PC-3 (cell line): ENCODE results near the gene RAPGEF3. TPM values are rescaled to one million over a fixed set of nuclear protein-coding genes. Genes with fewer than 3 reads are reported as not detected.
A peak's percentile ranks its signal among the peaks of the same experiment; 100 is the strongest.

ENCODE experiments used
- ATAC-seq: fragments of 200-7000 bp; cut with Tn5 transposase; 2 replicates; pipeline ENCODE4 v1.9.1; 2020; ENCODE audit warnings: mild to moderate bottlenecking, moderate library complexity
- BruUV-seq: library from RNA; stranded (reverse); fragments of 400-500 nt; replicated peaks from 2 replicates; lab custom pipeline; 2021; lab: Mats Ljungman, UMichigan
- CTCF ChIA-PET: fragments of 300-600 bp; sonication (Branson Sonifier 250); formaldehyde crosslinking; loops from one replicate; lab custom pipeline; 2022; ENCODE audit warnings: antibody characterized with exemption; lab: Charles Lee
- POLR2A ChIA-PET: fragments of 300-600 bp; sonication (Branson Sonifier 250); formaldehyde crosslinking; loops from one replicate; lab custom pipeline; 2022; ENCODE audit warnings: antibody characterized with exemption; ENCODE audit not compliant: unreplicated experiment; lab: Charles Lee
- DNase-seq: peaks from one replicate; pipeline ENCODE4 v3.0.0-alpha.2; 2015
- H2AFZ ChIP-seq: fragments of 300-600 bp; sonication (generic); 2 replicates; pipeline ENCODE4 v1.6.0; 2016; ENCODE audit warnings: antibody characterized with exemption, low read length
- H3F3A ChIP-seq: fragments of 300-600 bp; sonication (generic); one replicate; pipeline ENCODE4 v1.6.0; 2017; ENCODE audit warnings: antibody characterized with exemption, low read length, control low read depth, mild to moderate bottlenecking; ENCODE audit not compliant: unreplicated experiment
- H3K27ac ChIP-seq: fragments of 300-600 bp; sonication (generic); 2 replicates; pipeline ENCODE4 v1.5.1; 2016; ENCODE audit warnings: mild to moderate bottlenecking, low read length
- H3K27me3 ChIP-seq: fragments of 300-600 bp; sonication (generic); 2 replicates; pipeline ENCODE4 v1.6.1; 2016; ENCODE audit warnings: low read length, mixed read lengths
- H3K36me3 ChIP-seq: fragments of 300-600 bp; sonication (generic); 2 replicates; pipeline ENCODE4 v1.6.1; 2016; ENCODE audit warnings: low read depth, mixed run types, low read length, mixed read lengths
- H3K4me1 ChIP-seq: fragments of 300-600 bp; sonication (generic); 2 replicates; pipeline ENCODE4 v1.5.1; 2016; ENCODE audit warnings: low read length; ENCODE audit not compliant: insufficient read depth
- H3K4me2 ChIP-seq: fragments of 300-600 bp; sonication (generic); 2 replicates; pipeline ENCODE4 v1.6.0; 2016; ENCODE audit warnings: low read length
- H3K4me3 ChIP-seq: fragments of 300-600 bp; sonication (generic); 2 replicates; pipeline ENCODE4 v1.5.1; 2016; ENCODE audit warnings: mild to moderate bottlenecking, low read length, mixed read lengths
- H3K79me2 ChIP-seq: fragments of 300-600 bp; sonication (generic); 2 replicates; pipeline ENCODE4 v1.6.1; 2017; ENCODE audit warnings: low read length, mixed read lengths
- H3K9ac ChIP-seq: fragments of 300-600 bp; sonication (generic); 2 replicates; pipeline ENCODE4 v1.6.0; 2016; ENCODE audit warnings: mild to moderate bottlenecking, low read length
- H3K9me2 ChIP-seq: fragments of 300-600 bp; sonication (generic); replicated peaks from 2 replicates; pipeline ENCODE4 v1.6.1; 2016; ENCODE audit warnings: mixed run types, low read length, mixed read lengths
- H3K9me3 ChIP-seq: fragments of 300-600 bp; sonication (generic); 2 replicates; pipeline ENCODE4 v1.6.1; 2016; ENCODE audit warnings: low read length, mixed read lengths
- H4K20me1 ChIP-seq: fragments of 300-600 bp; sonication (generic); 2 replicates; pipeline ENCODE4 v1.6.1; 2016; ENCODE audit warnings: low read length, mixed read lengths
- CTCF ChIP-seq: fragments of 300-600 bp; sonication (generic); conservative IDR thresholded peaks from 2 replicates; pipeline ENCODE4 v1.5.1; 2017; ENCODE audit warnings: antibody characterized with exemption, low read depth, mild to moderate bottlenecking, low read length
- EZH2 ChIP-seq: fragments of 300-600 bp; sonication (generic); IDR thresholded peaks from one replicate; pipeline ENCODE4 v1.6.1; 2017; ENCODE audit warnings: antibody characterized with exemption, mild to moderate bottlenecking, low read length; ENCODE audit not compliant: unreplicated experiment
- EZH2phosphoT487 ChIP-seq: fragments of 300-600 bp; sonication (generic); IDR thresholded peaks from 2 replicates; pipeline ENCODE4 v1.6.1; 2018; ENCODE audit warnings: mild to moderate bottlenecking, antibody characterized with exemption, low read length, borderline replicate concordance
- intact Hi-C: fragments of 100-400 bp; cut with micrococcal nuclease; formaldehyde crosslinking; loops from 2 replicates; pipeline ENCODE4 v1.9.0; 2023
- total RNA-seq: library from RNA; depleted of rRNA; stranded (reverse); fragments of >200 nt; gene quantifications from 2 replicates; pipeline ENCODE4 v1.2.3, GENCODE V29; 2014

RAPGEF3 gene
- total RNA-seq, 1 experiment from 2014 or later = 6.7 TPM

GRCh38 chr12:47753021-47754001 is 5.4 kb downstream of the RAPGEF3 start:
- Histone ChIP-seq H3F3A (peaks cover 4% of the 10 kb centered on the region), H4K20me1 (no peaks in the 10 kb centered on the region), H3K4me1 (peaks cover 56% of the 10 kb centered on the region), H3K79me2 (no peaks in the 10 kb centered on the region), H3K36me3 (no peaks in the 10 kb centered on the region), H3K9ac (no peak overlapping the region), H3K27me3 (no peaks in the 10 kb centered on the region), H3K9me3 (no peaks in the 10 kb centered on the region), H3K4me3 (no peak overlapping the region), H3K9me2 (no peaks in the 10 kb centered on the region), H3K4me2 (peak overlapping the region; percentile 59), H2AFZ (peak overlapping the region; percentile 44), H3K27ac (peak overlapping the region; percentile 67)
- ChIA-PET CTCF (interaction anchor here (0.5 to 0.8 kb wide), 4 partner anchors 9 to 683 kb away, joined by 3 to 7 read pairs (median 4); no protein-coding TSS in a partner anchor), POLR2A (no interaction called here)
- BruUV-seq = no TSS peak
- DNase-seq (peak; percentile 64), ATAC-seq (peak; percentile 43)
- no peak for TF ChIP-seq EZH2phosphoT487
- no peak for TF ChIP-seq EZH2
- TF ChIP-seq CTCF = no peak
- intact Hi-C loops = loop anchor here (2.0 kb wide), 1 partner anchor 19 kb away; the partner anchor contains the start of gene SLC48A1

- H3K79me2 ChIP-seq = no peaks in the 10 kb centered on the region
- peak overlapping the region; percentile 44 for H2AFZ ChIP-seq
- peaks cover 49% of the 10 kb centered on the region for H3K4me1 ChIP-seq
- H3K9me3 ChIP-seq = no peaks in the 10 kb centered on the region
- H3K9me2 ChIP-seq = no peaks in the 10 kb centered on the region
- peak; percentile 85 for DNase-seq
- intact Hi-C loops = loop anchor here (2.0 kb wide), 1 partner anchor 20 kb away; the partner anchor contains the start of gene SLC48A1
- peak overlapping the region; percentile 67 for H3K27ac ChIP-seq
- no peak overlapping the region for H3K4me3 ChIP-seq
- TF ChIP-seq EZH2phosphoT487 (no peak), CTCF (no peak), EZH2 (no peak)
- H3K9ac ChIP-seq = peak overlapping the region; percentile 10; the same call in 1 of the 2 replicates
- ChIA-PET CTCF (interaction anchor here (0.5 to 0.8 kb wide), 4 partner anchors 9 to 682 kb away, joined by 3 to 7 read pairs (median 4); no protein-coding TSS in a partner anchor), POLR2A (no interaction called here)
- BruUV-seq = no TSS peak
- H3K27me3 ChIP-seq = no peaks in the 10 kb centered on the region
- peak overlapping the region; percentile 59 for H3K4me2 ChIP-seq
- peaks cover 4% of the 10 kb centered on the region for H3F3A ChIP-seq
- no peaks in the 10 kb centered on the region for H3K36me3 ChIP-seq
- ATAC-seq = peak; percentile 86
- H4K20me1 ChIP-seq = no peaks in the 10 kb centered on the region
Measured at GRCh38 chr12:47752552-47752951, 6.1 kb downstream of the RAPGEF3 start.
